HepG2 (cell line): ENCODE data around the gene SEPHS2.

Experiments
- KAT7 ChIP-seq: IDR thresholded peaks from 2 replicates; pipeline ENCODE4 v1.6.1; 2018; ENCODE audit warnings: borderline replicate concordance, missing compliant biosample characterization
- MAFK ChIP-seq, 2 experiments: IDR thresholded peaks in 1 of 2; conservative IDR thresholded peaks in 1 of 2; 2 replicates each; pipeline ENCODE4 v1.6.1; 2011; ENCODE audit warnings: improper control_type of control experiment in 2 of 2, low read length in 2 of 2
- PHF20 ChIP-seq: sonication (generic); formaldehyde crosslinking; IDR thresholded peaks from 2 replicates; pipeline ENCODE4 v1.5.0; 2020; ENCODE audit warnings: mild to moderate bottlenecking, missing genetic modification reagents
- RFX5 ChIP-seq: IDR thresholded peaks from 2 replicates; pipeline ENCODE4 v1.6.1; 2011; ENCODE audit warnings: low read depth, low read length, improper control_type of control experiment
- TSC22D2 ChIP-seq: sonication (generic); formaldehyde crosslinking; IDR thresholded peaks from 2 replicates; pipeline ENCODE4 v1.5.1; 2020; ENCODE audit warnings: missing genetic modification reagents, mild to moderate bottlenecking, borderline replicate concordance
- ZNF34 ChIP-seq: sonication (generic); formaldehyde crosslinking; IDR thresholded peaks from 2 replicates; pipeline ENCODE4 v1.4.0; 2020; ENCODE audit warnings: mild to moderate bottlenecking, missing genetic modification reagents, borderline replicate concordance
- ZNF432 ChIP-seq: sonication (generic); formaldehyde crosslinking; IDR thresholded peaks from 2 replicates; pipeline ENCODE4 v1.5.0; 2020; ENCODE audit warnings: missing genetic modification reagents, mild to moderate bottlenecking, borderline replicate concordance
- ZNF572 ChIP-seq: sonication (generic); formaldehyde crosslinking; IDR thresholded peaks from 2 replicates; pipeline ENCODE4 v1.5.1; 2020; ENCODE audit warnings: mild to moderate bottlenecking, missing genetic modification reagents
- TF ChIP-seq, protein P1 (sequence below): sonication (generic); formaldehyde crosslinking; IDR thresholded peaks from 2 replicates; pipeline ENCODE4 v1.5.0; 2020; ENCODE audit warnings: mild to moderate bottlenecking, missing genetic modification reagents, moderate library complexity

DNA sequence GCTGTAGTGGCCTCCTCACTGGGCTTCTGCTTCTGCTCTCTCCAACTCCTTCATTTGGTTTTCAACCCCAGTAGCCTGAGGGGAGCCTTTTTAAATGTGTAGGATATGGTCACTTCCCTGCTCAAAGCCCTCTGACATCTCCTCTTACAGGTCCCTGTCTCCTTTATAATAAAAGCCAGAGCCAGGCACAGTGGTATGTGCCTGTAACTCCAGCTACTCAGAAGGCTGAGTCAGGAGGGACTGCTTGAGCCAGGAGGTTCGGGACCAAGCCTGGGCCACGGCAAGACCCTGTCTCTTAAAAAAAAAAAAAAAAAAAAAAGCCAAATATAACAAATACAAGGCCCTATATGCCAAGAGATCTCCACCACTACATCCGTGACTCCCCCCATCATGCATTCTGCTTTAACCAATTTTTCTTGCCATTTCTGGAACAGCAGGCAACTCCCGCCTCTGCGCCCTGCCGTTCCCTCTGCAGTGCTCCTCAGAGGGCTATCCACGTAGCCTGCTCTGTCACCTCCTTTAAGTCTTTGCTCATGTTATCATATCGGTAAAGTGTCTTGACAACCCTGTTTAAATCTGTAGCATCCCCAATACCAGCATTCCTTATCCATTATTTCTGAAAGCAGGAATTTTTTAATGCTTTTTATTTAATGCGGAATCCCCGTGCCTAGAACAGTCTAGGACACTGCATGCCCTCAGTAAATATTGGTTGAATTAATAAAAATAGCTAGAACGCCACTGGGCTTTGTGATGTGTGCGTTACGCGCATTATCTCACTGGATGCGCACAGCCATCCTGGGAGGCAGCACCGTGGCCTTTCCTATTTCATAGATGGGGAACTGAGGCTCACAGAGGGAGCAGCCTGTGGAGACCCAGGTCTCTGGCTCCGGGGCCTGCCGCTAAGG, 28.8 kb downstream of the SEPHS2 start:
- TF ChIP-seq, protein P1, sequence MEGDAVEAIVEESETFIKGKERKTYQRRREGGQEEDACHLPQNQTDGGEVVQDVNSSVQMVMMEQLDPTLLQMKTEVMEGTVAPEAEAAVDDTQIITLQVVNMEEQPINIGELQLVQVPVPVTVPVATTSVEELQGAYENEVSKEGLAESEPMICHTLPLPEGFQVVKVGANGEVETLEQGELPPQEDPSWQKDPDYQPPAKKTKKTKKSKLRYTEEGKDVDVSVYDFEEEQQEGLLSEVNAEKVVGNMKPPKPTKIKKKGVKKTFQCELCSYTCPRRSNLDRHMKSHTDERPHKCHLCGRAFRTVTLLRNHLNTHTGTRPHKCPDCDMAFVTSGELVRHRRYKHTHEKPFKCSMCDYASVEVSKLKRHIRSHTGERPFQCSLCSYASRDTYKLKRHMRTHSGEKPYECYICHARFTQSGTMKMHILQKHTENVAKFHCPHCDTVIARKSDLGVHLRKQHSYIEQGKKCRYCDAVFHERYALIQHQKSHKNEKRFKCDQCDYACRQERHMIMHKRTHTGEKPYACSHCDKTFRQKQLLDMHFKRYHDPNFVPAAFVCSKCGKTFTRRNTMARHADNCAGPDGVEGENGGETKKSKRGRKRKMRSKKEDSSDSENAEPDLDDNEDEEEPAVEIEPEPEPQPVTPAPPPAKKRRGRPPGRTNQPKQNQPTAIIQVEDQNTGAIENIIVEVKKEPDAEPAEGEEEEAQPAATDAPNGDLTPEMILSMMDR (CRISPR knock-in tag), result no peak
- TF ChIP-seq ZNF34 (CRISPR knock-in tag), result no peak
- TF ChIP-seq RFX5, result no peak
- no peak for TF ChIP-seq PHF20
- TF ChIP-seq ZNF432, result no peak
- no peak for TF ChIP-seq TSC22D2 (CRISPR knock-in tag)
- no peak for TF ChIP-seq ZNF572 (CRISPR knock-in tag)
- TF ChIP-seq MAFK (conservative IDR thresholded peaks at IDR 0.05 in 1 of 2, IDR thresholded peaks at IDR 0.05 in 1 of 2; ENCODE audit: low read length in 2 of 2), result no peak
- TF ChIP-seq KAT7 (CRISPR knock-in tag), result no peak
